Measurements from ENCODE around the gene CFAP69.

Gene CFAP69

GRCh38 chr7:90270431-90271178, 25.6 kb downstream of the CFAP69 start:
- no peak for TF ChIP-seq FOXM1 (IDR thresholded peaks at IDR 0.05; ENCODE audit: borderline replicate concordance, low read depth)
- no peak for TF ChIP-seq EP300 (IDR thresholded peaks at IDR 0.05; ENCODE audit: borderline replicate concordance)
- TF ChIP-seq ZBTB7A (IDR thresholded peaks at IDR 0.05; ENCODE audit: low read depth): no peak
- no peak for TF ChIP-seq TEAD4 (IDR thresholded peaks at IDR 0.05)

DNA sequence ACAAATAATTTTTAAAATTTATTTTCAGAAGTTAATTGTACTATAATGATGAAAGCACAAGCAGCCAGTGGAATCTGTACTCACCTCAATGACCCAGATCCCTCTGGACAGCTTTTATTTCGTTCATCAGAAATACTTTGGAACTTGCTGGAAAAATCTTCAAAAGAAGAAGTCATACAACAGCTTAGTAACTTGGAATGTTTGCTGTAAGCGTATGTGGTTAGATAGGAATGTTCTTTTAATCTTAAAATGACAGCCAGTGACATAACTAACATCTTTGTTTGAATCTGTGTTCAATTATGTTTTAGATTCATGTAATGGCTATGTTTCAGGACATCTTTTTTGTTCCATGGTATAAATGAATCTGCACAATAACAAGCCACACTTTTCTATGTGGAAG, 26.8 kb downstream of the CFAP69 start:
- TF ChIP-seq TEAD4 (IDR thresholded peaks at IDR 0.05): no peak
- TF ChIP-seq YY1 (IDR thresholded peaks at IDR 0.05; ENCODE audit: low read depth): no peak
- TF ChIP-seq TAF1 (IDR thresholded peaks at IDR 0.05; ENCODE audit: low read depth): no peak
- no peak for TF ChIP-seq CEBPB (IDR thresholded peaks at IDR 0.05)
- no peak for TF ChIP-seq FOXM1 (IDR thresholded peaks at IDR 0.05; ENCODE audit: borderline replicate concordance, low read depth)
- TF ChIP-seq, protein P1, sequence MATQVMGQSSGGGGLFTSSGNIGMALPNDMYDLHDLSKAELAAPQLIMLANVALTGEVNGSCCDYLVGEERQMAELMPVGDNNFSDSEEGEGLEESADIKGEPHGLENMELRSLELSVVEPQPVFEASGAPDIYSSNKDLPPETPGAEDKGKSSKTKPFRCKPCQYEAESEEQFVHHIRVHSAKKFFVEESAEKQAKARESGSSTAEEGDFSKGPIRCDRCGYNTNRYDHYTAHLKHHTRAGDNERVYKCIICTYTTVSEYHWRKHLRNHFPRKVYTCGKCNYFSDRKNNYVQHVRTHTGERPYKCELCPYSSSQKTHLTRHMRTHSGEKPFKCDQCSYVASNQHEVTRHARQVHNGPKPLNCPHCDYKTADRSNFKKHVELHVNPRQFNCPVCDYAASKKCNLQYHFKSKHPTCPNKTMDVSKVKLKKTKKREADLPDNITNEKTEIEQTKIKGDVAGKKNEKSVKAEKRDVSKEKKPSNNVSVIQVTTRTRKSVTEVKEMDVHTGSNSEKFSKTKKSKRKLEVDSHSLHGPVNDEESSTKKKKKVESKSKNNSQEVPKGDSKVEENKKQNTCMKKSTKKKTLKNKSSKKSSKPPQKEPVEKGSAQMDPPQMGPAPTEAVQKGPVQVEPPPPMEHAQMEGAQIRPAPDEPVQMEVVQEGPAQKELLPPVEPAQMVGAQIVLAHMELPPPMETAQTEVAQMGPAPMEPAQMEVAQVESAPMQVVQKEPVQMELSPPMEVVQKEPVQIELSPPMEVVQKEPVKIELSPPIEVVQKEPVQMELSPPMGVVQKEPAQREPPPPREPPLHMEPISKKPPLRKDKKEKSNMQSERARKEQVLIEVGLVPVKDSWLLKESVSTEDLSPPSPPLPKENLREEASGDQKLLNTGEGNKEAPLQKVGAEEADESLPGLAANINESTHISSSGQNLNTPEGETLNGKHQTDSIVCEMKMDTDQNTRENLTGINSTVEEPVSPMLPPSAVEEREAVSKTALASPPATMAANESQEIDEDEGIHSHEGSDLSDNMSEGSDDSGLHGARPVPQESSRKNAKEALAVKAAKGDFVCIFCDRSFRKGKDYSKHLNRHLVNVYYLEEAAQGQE (IDR thresholded peaks at IDR 0.05; ENCODE audit: low read depth): no peak
- TF ChIP-seq TCF12 (IDR thresholded peaks at IDR 0.05; ENCODE audit: low read depth): no peak
- no peak for TF ChIP-seq CREB1 (IDR thresholded peaks at IDR 0.05; ENCODE audit: low read depth)

DNA sequence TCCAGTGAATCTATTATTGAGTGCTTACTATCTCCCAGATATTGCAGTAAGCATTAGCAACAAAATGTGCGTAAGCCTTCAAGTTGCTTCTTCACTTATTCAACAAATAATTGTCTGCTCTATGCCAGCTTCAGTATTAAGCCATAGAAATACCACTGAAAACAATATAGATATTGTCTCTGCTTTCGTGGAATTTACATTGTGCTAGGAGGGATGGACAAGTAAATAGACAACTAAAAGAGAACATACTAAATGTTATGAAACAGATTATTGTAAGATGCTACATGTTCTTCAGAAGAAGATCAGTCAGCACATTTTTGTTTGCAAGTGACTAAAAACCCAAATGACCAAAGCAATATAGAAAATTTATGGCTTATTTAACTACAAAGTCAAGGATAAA, 27.3 kb downstream of the CFAP69 start:
- TF ChIP-seq MAX (IDR thresholded peaks at IDR 0.05) (no peak), TEAD4 (IDR thresholded peaks at IDR 0.05) (no peak)
- TF ChIP-seq, protein P1 (IDR thresholded peaks at IDR 0.05; ENCODE audit: low read depth): no peak

GRCh38 chr7:90274161-90274560, 29.2 kb downstream of the CFAP69 start:
- TF ChIP-seq TEAD4 (IDR thresholded peaks at IDR 0.05) (no peak), CREB1 (IDR thresholded peaks at IDR 0.05; ENCODE audit: low read depth) (no peak), NFIC (IDR thresholded peaks at IDR 0.05) (no peak), MAX (IDR thresholded peaks at IDR 0.05) (no peak), CEBPB (IDR thresholded peaks at IDR 0.05) (no peak), ZBTB7A (IDR thresholded peaks at IDR 0.05; ENCODE audit: low read depth) (no peak), TAF1 (IDR thresholded peaks at IDR 0.05; ENCODE audit: low read depth) (no peak), YY1 (IDR thresholded peaks at IDR 0.05; ENCODE audit: low read depth) (no peak), FOXM1 (IDR thresholded peaks at IDR 0.05; ENCODE audit: borderline replicate concordance, low read depth) (no peak)
- TF ChIP-seq, protein P1 (IDR thresholded peaks at IDR 0.05; ENCODE audit: low read depth): no peak

DNA sequence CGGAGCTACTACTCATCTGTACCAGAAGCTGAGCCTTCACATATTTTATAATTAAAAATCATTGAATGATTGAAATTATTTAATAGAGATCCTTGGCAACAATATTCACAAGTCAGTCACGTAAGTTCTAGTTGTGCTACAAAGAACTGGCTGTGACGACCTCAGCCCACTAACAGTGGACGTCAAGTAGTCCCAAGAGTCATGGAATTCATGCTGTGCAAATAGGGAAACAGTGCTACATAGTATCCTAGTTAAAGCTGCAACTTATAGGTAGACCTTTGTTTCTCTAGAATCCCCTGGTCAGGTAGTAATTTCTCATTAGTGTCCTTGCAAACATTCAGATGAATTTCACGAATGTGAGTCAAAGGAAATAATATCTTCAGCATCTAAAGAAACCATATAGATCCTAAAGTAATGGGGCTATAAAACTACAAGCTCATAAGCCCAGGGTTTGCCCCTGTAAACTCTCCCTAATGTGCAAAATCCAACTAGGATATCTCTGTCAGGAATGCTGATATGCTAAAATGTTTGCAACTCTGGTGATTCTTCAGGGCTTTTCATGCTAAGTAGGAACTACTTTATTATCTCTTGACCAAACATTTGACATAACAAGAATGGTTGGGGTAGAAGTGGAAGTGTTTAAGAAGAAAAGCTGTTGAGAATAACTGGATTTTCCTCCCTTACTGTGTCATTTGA, 31.2 kb downstream of the CFAP69 start:
- no peak for TF ChIP-seq FOXM1 (IDR thresholded peaks at IDR 0.05; ENCODE audit: borderline replicate concordance, low read depth)
- no peak for TF ChIP-seq TCF12 (IDR thresholded peaks at IDR 0.05; ENCODE audit: low read depth)
- TF ChIP-seq EGR1 (IDR thresholded peaks at IDR 0.05): no peak
- no peak for TF ChIP-seq NFIC (IDR thresholded peaks at IDR 0.05)
- TF ChIP-seq USF1 (IDR thresholded peaks at IDR 0.05): no peak
- TF ChIP-seq YY1 (IDR thresholded peaks at IDR 0.05; ENCODE audit: low read depth): no peak
- no peak for TF ChIP-seq EP300 (IDR thresholded peaks at IDR 0.05; ENCODE audit: borderline replicate concordance)
- no peak for TF ChIP-seq TAF1 (IDR thresholded peaks at IDR 0.05; ENCODE audit: low read depth)

Data from Ishikawa (cell line).